ENCODE measurements around the gene PRPF19. TPM values are rescaled to one million over a fixed set of nuclear protein-coding genes. Genes with fewer than 3 reads are reported as not detected.
"Not testable (repeated sequence)": the region's sequence is repeated elsewhere in the genome, so short reads cannot be mapped to it uniquely, and the experiment has no call there.

PRPF19 gene
- total RNA-seq, 1 experiment from 2014 or later = 128 TPM

DNA sequence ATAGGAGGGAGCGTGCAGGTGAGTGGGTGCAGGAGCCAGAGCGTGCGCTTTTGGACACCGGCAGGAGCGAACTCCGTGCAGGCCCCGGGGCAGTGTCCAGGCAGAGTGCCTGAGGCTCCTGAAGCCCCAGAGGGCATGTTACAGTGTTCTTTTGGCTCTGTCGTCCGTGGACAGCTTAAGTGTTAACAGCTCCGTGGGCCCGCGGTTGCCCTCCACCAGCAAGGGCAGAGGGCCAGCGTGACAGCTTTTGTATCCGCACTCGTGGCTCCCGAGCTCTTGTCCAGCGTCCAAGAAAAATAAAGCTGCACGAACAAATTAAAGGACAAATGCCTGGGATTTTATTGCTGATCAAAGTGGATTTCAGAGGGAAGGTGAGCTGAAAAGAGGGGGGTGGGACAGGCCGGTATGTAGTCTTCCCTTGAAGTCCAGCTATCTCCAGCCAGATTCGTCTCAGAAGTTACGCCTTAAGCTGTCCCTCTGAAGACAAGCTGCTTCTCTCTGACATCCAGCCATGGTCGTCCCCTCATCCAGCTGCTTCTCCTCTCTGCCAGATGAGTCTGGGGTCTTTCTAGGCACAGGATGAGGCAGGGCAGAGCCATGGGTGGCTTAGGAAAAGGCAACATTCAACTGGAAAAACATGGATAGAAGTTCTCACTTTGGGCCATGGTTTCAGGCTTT, 6.6 kb upstream of the PRPF19 start:
- no TSS peak for BruUV-seq (replicated peaks)
- Mint-ChIP-seq H3K27me3 (ENCODE audit: unreplicated experiment) (peaks cover 46% of the 10 kb centered on the region), H3K4me1 (ENCODE audit: low read depth, unreplicated experiment) (peaks cover 23% of the 10 kb centered on the region), H3K27ac (ENCODE audit: unreplicated experiment) (no peak overlapping the region), H3K36me3 (ENCODE audit: insufficient read depth, unreplicated experiment) (peaks cover 20% of the 10 kb centered on the region), H3K9me3 (ENCODE audit: low read depth, unreplicated experiment) (no peaks in the 10 kb centered on the region), H3K4me3 (ENCODE audit: low read depth, unreplicated experiment) (peak overlapping the region; percentile 97)
- DNase-seq = no peak
- TF ChIP-seq CTCF (IDR thresholded peaks at IDR 0.05; ENCODE audit: unreplicated experiment) = no peak
- CTCF ChIA-PET = interaction anchor here (0.9 kb wide), 1 partner anchor 7 kb away, joined by 3 read pairs; no protein-coding TSS in a partner anchor
- intact Hi-C loops (cut with micrococcal nuclease; ENCODE audit: unreplicated experiment) = no loop called here

- CTCF ChIA-PET = no interaction called here
- intact Hi-C loops (cut with micrococcal nuclease; ENCODE audit: unreplicated experiment) = no loop called here
- H3K9me3 Mint-ChIP-seq (ENCODE audit: low read depth, unreplicated experiment) = no peaks in the 10 kb centered on the region
- H3K27ac Mint-ChIP-seq (ENCODE audit: unreplicated experiment) = no peak overlapping the region
- TF ChIP-seq CTCF (IDR thresholded peaks at IDR 0.05; ENCODE audit: unreplicated experiment) = no peak
- peaks cover 20% of the 10 kb centered on the region for H3K36me3 Mint-ChIP-seq (ENCODE audit: insufficient read depth, unreplicated experiment)
- H3K4me1 Mint-ChIP-seq (ENCODE audit: low read depth, unreplicated experiment) = peaks cover 22% of the 10 kb centered on the region
- no TSS peak for BruUV-seq (replicated peaks)
- DNase-seq = no peak
- no peak overlapping the region for H3K4me3 Mint-ChIP-seq (ENCODE audit: low read depth, unreplicated experiment)
- peaks cover 51% of the 10 kb centered on the region for H3K27me3 Mint-ChIP-seq (ENCODE audit: unreplicated experiment)
Measured at GRCh38 chr11:60912223-60912850, 6.0 kb upstream of the PRPF19 start.

DNA sequence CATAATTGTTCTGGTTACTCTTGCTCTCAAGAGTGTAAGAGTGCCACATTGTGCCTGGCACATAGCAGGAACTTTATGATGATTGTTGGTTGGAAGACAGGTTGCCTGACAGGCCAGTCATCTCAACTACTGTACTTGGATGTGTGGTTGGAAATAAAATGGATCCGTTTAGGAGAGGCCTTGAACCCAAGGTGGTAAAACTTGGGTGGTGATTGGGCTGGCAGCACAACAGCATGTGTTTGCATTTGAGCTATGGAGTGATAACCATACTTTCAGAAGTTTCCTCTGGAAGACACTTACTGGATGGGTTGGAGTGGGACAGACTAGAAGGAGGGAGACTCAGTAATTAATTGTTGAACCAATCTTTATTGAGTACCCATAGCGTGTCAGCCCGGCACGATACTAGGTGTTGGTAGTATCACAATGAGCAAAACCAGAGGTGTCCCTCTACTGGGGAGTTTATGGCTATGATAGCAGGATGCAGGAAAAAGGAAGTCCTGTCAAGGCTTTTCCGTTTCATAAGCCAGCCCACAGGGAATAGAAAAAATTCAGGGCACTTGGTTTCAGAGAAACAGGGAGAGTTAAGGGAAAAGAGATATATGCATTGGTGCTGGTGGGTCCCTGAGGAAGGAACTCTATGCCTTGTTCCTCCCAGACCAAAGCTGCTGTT, 4.5 kb upstream of the PRPF19 start:
- no peaks in the 10 kb centered on the region for H3K9me3 Mint-ChIP-seq (ENCODE audit: low read depth, unreplicated experiment)
- H3K36me3 Mint-ChIP-seq (ENCODE audit: insufficient read depth, unreplicated experiment) = peaks cover 33% of the 10 kb centered on the region
- H3K4me1 Mint-ChIP-seq (ENCODE audit: low read depth, unreplicated experiment) = peaks cover 17% of the 10 kb centered on the region
- BruUV-seq (replicated peaks) = no TSS peak
- no peak overlapping the region for H3K4me3 Mint-ChIP-seq (ENCODE audit: low read depth, unreplicated experiment)
- intact Hi-C loops (cut with micrococcal nuclease; ENCODE audit: unreplicated experiment) = no loop called here
- TF ChIP-seq CTCF (IDR thresholded peaks at IDR 0.05; ENCODE audit: unreplicated experiment) = no peak
- CTCF ChIA-PET = no interaction called here
- H3K27me3 Mint-ChIP-seq (ENCODE audit: unreplicated experiment) = peaks cover 51% of the 10 kb centered on the region
- no peak for DNase-seq
- H3K27ac Mint-ChIP-seq (ENCODE audit: unreplicated experiment) = no peak overlapping the region

DNA sequence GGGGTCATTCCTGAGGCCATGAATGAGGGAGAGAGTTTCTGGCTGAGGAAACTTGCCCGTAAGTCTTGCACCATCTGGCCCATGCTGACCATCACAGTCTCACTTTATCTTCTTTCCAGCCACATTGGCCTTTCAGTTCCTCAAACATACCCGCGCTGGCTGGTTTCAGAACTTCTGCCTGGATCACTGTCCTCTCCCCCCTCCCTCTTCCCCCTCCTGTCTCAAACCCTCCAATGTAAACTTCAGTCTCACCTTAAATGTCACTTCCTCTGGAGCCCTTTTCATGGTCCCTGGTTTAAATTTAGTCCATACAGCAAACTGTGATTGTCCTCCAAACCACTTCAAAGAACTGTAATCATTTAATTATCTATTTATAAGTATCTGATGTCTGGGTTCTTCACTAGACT, 3.9 kb upstream of the PRPF19 start:
- Mint-ChIP-seq H3K4me1 (ENCODE audit: low read depth, unreplicated experiment) (peaks cover 12% of the 10 kb centered on the region), H3K27ac (ENCODE audit: unreplicated experiment) (no peak overlapping the region)
- intact Hi-C loops (cut with micrococcal nuclease; ENCODE audit: unreplicated experiment) = no loop called here

DNA sequence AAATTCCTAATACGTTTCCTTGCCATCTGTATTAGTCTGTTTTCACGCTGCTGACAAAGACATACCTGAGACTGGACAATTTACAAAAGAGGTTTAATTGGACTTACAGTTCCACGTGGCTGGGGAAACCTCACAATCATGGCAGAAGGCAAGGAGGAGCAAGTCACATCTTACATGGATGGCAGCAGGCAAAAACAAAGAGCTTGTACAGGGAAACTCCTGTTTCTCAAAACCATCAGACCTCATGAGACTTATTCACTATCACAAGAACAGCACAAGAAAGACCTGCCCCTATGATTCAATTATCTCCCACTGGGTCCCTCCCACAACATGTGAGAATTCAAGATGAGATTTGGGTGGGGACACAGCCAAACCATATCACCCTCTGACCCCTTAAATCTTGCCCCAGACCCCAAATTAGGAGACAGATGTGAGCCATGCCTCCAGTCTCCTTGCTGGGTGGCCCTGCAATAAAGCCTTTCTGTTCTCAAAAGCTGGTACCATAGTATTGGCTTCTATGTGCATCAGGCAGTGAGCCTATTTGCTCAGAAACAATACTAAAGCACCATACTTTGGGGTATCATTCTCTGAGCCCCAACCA, 3.4 kb upstream of the PRPF19 start:
- Mint-ChIP-seq H3K27me3 (ENCODE audit: unreplicated experiment) (peaks cover 51% of the 10 kb centered on the region), H3K36me3 (ENCODE audit: insufficient read depth, unreplicated experiment) (peaks cover 37% of the 10 kb centered on the region)
- intact Hi-C loops (cut with micrococcal nuclease; ENCODE audit: unreplicated experiment); H3K27ac Mint-ChIP-seq (ENCODE audit: unreplicated experiment); H3K4me1 Mint-ChIP-seq (ENCODE audit: low read depth, unreplicated experiment); BruUV-seq (replicated peaks); H3K9me3 Mint-ChIP-seq (ENCODE audit: low read depth, unreplicated experiment); DNase-seq; H3K4me3 Mint-ChIP-seq (ENCODE audit: low read depth, unreplicated experiment); CTCF ChIA-PET: not testable (repeated sequence)

More for the DNA sequence above, 3.9 kb upstream of the PRPF19 start:
- Mint-ChIP-seq H3K4me3 (ENCODE audit: low read depth, unreplicated experiment) (no peak overlapping the region), H3K27me3 (ENCODE audit: unreplicated experiment) (peaks cover 51% of the 10 kb centered on the region), H3K36me3 (ENCODE audit: insufficient read depth, unreplicated experiment) (peaks cover 37% of the 10 kb centered on the region), H3K9me3 (ENCODE audit: low read depth, unreplicated experiment) (no peaks in the 10 kb centered on the region)
- BruUV-seq (replicated peaks) = no TSS peak
- TF ChIP-seq CTCF (IDR thresholded peaks at IDR 0.05; ENCODE audit: unreplicated experiment) = no peak
- no peak for DNase-seq
- CTCF ChIA-PET = no interaction called here
